Measurements from ENCODE around the gene LRRD1.

DNA sequence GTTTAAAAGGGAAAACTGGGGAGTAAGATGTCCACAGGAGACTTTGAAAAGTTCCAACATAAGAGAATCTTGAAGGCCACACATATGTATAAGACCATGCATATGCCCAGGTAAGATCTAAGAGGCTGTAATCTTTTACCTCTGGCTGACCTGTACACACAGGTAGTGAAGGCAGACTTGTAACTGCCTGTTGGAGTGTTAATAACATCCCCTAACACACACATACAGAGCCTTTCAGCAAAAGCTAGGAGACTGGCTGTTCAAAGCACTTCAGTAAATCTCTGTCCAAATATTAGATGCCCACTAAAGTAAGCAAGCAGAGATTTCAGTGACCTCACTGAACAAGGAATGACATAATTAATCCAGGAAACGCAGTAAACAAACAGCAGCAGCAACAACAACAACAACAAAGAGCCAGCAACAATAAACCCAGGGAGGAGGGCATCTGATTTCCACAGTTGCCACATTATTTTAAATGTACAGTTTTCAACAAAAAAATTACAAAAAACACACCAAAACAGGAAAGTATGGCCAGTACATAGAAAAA, 59.7 kb downstream of the LRRD1 start:
- TF ChIP-seq, protein P1, sequence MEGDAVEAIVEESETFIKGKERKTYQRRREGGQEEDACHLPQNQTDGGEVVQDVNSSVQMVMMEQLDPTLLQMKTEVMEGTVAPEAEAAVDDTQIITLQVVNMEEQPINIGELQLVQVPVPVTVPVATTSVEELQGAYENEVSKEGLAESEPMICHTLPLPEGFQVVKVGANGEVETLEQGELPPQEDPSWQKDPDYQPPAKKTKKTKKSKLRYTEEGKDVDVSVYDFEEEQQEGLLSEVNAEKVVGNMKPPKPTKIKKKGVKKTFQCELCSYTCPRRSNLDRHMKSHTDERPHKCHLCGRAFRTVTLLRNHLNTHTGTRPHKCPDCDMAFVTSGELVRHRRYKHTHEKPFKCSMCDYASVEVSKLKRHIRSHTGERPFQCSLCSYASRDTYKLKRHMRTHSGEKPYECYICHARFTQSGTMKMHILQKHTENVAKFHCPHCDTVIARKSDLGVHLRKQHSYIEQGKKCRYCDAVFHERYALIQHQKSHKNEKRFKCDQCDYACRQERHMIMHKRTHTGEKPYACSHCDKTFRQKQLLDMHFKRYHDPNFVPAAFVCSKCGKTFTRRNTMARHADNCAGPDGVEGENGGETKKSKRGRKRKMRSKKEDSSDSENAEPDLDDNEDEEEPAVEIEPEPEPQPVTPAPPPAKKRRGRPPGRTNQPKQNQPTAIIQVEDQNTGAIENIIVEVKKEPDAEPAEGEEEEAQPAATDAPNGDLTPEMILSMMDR (tag by site-specific recombination; IDR thresholded peaks at IDR 0.05), result no peak
- TF ChIP-seq, protein P2, sequence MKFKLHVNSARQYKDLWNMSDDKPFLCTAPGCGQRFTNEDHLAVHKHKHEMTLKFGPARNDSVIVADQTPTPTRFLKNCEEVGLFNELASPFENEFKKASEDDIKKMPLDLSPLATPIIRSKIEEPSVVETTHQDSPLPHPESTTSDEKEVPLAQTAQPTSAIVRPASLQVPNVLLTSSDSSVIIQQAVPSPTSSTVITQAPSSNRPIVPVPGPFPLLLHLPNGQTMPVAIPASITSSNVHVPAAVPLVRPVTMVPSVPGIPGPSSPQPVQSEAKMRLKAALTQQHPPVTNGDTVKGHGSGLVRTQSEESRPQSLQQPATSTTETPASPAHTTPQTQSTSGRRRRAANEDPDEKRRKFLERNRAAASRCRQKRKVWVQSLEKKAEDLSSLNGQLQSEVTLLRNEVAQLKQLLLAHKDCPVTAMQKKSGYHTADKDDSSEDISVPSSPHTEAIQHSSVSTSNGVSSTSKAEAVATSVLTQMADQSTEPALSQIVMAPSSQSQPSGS (tag by site-specific recombination; IDR thresholded peaks at IDR 0.05; ENCODE audit: low read depth), result peak; percentile 7; the same call in 1 of the 2 replicates
- TF ChIP-seq ZNF571 (tag by site-specific recombination; IDR thresholded peaks at IDR 0.05) (no peak), ZNF660 (tag by site-specific recombination; IDR thresholded peaks at IDR 0.05) (no peak)
- TF ChIP-seq, protein P3, sequence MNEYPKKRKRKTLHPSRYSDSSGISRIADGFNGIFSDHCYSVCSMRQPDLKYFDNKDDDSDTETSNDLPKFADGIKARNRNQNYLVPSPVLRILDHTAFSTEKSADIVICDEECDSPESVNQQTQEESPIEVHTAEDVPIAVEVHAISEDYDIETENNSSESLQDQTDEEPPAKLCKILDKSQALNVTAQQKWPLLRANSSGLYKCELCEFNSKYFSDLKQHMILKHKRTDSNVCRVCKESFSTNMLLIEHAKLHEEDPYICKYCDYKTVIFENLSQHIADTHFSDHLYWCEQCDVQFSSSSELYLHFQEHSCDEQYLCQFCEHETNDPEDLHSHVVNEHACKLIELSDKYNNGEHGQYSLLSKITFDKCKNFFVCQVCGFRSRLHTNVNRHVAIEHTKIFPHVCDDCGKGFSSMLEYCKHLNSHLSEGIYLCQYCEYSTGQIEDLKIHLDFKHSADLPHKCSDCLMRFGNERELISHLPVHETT (tag by site-specific recombination; IDR thresholded peaks at IDR 0.05), result no peak
